DOHH2 (cell line): Measurements from ENCODE around the gene CUEDC1.

ENCODE experiments used
- CTCF ChIP-seq: fragments of 200-600 bp; sonication (generic); IDR thresholded peaks from one replicate; pipeline ENCODE4 v1.5.1; 2014; ENCODE audit warnings: antibody characterized with exemption, mild to moderate bottlenecking, low read depth, low read length; ENCODE audit not compliant: poor library complexity, severe bottlenecking
- EZH2phosphoT487 ChIP-seq: fragments of 200-600 bp; sonication (generic); IDR thresholded peaks from 2 replicates; pipeline ENCODE4 v1.6.1; 2017; ENCODE audit warnings: borderline replicate concordance, mild to moderate bottlenecking, antibody characterized with exemption, low read length, moderate library complexity, mixed read lengths

DNA sequence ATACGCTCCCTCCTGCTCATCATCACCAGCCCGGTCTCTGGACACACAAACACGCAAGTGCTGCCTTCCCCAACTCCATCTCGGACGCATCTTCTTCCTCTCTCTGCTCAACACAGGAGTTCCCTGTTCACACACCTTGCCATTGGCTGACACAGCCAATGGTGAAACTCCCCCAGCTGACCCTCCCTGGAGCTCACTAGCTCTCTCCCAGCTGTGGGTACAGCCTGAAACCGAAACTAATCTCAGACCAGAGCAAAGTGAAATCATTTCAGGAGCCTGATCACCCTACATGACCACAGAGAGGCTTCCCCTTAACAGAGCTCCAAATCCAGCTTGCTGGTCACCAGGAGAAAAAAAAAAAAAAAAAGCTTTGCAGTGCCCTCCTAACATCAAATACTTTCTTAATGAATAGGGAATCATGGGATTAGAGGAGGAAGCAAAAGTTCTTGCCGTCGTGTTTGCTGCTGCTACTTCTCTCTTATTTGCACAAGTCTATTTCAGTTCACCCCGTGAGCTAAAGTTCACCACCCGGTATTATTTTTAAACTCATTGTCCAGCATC, 8.3 kb downstream of the CUEDC1 start:
- TF ChIP-seq CTCF (no peak), EZH2phosphoT487 (no peak)
